ENCODE results near the gene OGFOD3.
"Not testable (repeated sequence)": the region's sequence is repeated elsewhere in the genome, so short reads cannot be mapped to it uniquely, and the experiment has no call there.

OGFOD3 gene

DNA sequence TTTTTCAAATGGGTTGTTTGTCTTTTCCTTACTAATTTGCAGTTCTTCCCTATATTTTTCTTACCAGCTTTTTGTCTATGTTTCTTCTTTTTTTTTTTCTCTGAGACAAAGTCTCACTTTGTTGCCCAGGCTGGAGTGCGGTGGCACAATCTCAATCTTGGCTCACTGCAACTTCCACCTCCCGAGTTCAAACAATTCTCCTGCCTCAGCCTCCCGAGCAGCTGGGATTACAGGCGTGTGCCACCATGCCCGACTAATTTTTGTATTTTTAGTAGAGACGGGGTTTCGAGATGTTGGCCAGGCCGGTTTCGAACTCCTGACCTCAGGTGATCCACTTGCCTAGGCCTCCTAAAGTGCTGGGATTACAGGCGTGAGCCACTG is 45.3 kb downstream of the OGFOD3 start:
- not testable (repeated sequence) for DNase-seq (ENCODE audit: low read depth)

GRCh38 chr17:82372249-82373071 is 45.9 kb downstream of the OGFOD3 start:
- no peak for DNase-seq (ENCODE audit: low read depth)

GRCh38 chr17:82371333-82372248 is 46.8 kb downstream of the OGFOD3 start, which contains the start of gene UTS2R:
UTS2R (plus strand) TSS chr17:82371765; CDS start chr17:82374325, 2,560 bp downstream.
- DNase-seq (ENCODE audit: low read depth), result no peak

- DNase-seq (ENCODE audit: low read depth), result peak; percentile 11
These were observed 47.7 kb downstream of the OGFOD3 start for GRCh38 chr17:82370471-82371332.

- DNase-seq (ENCODE audit: low read depth), result no peak
These were observed 49.2 kb downstream of the OGFOD3 start for GRCh38 chr17:82369211-82369610.

- DNase-seq (ENCODE audit: low read depth), result no peak
These were observed 50.5 kb downstream of the OGFOD3 start for GRCh38 chr17:82367724-82368524.

GRCh38 chr17:82366749-82367148 is 51.6 kb downstream of the OGFOD3 start:
- DNase-seq (ENCODE audit: low read depth), result no peak

DNA sequence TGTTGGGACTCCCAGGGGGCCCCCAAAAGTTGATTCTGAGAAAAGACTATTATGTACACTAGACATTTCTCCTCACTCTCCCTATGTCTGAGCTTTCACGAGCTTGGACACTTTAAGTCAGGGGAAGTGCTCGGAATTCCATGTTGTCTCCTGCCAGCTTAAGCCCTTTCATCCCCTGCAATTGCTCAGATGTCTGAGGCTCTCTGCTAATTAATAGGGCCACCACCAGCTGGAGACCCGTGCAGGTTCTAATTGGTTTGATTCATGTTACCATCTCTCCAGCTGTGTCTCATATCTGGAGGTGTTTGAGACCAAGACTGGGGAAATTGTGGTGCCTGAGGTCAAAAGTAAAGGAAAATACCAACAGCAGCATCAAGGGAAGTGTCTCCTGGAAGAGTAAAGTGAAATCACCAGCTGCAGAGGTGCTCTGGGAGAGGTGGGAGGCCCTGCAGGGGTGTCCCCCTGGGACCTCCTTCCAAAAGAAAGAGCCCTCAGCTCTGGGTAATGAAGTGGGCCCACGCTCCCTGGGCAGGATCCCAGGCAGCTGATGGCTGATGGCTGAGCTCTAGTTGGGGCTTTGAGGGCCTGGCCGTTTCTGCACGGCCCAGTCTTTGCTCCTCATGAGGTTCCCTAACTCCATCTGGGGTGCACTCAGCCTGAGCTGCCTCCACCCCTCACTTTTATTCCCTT is 52.6 kb downstream of the OGFOD3 start:
- DNase-seq (ENCODE audit: low read depth), result no peak

DNA sequence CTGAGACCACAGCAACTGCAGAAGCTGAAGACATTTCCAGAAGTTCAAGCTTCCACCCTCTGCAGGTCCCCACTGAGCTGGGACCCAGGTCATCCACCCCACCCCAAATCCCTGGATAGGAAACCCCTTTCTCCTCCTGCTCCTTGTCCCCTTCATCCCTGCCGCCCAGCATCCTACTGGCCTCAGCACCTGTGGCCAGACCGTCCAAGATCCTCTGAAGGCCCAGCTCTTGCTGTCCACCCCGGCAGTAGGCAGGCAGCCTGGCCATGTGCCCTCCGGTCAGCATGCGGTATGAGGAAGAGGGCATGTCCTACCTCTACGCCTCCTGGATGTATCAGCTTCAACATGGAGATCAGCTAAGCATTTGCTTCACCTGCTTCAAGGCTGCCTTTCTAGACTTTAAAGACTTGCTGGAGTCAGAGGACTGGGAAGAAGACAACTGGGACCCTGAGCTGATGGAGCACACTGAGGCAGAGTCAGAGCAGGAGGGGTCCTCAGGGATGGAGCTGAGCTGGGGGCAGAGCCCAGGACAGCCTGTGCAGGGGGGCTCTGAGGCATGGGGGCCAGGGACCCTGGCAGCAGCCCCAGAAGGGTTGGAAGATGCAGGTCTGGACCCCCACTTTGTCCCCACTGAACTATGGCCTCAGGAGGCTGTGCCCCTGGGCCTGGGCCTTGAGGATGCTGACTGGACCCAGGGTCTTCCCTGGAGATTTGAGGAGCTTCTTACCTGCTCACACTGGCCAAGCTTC is 56.3 kb downstream of the OGFOD3 start:
- DNase-seq (ENCODE audit: low read depth), result no peak

GRCh38 chr17:82359451-82360074 is 58.8 kb downstream of the OGFOD3 start:
- DNase-seq (ENCODE audit: low read depth), result not testable (repeated sequence)

DNA sequence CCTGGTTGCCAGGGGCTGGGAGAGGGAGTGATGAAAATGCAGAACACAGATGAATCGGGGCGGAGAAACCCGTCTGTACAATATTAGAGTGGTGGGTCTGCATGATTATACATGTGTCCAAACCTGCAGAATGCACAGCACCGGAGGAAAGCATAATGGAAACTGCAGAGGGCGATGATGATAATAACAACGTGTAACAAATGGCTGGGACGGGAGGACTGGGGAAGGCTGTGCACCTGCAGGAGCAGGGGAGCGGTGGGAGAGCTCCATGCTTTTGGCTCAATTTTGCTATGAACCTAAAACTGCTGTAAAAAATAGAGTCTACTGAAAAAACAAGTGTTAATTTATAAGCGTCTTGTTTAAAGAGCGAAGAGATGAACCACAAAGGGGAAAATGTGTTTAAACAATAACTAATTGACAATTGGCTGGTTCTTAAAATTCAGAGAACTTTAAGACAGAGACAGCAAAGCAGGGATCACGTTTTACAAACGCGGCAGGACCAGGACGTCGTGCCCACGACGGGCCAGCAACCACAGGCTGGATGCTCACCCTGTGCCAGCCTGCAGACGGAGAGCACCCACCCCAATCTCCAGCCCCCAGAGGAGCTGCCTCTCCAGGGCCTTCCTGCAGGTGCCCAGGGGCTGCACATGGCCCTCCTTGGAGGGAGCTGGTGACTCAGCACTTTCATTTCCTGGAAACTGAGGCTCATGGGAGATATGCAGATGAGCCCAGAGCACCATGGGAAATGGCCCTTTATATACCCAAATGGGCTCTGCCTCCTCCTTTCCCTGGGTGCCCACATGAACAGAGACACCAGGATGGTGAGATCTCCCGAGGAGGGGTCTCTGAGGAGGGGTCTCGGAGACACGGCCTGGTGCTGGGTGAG is 59.7 kb downstream of the OGFOD3 start, which contains the start of gene TEX19:
Gene TEX19, plus strand, starts transcription at position 783 of the 886 bp plus-strand sequence. CDS start 2,904 bp downstream, outside the sequence.
- no peak for DNase-seq (ENCODE audit: low read depth)

DNA sequence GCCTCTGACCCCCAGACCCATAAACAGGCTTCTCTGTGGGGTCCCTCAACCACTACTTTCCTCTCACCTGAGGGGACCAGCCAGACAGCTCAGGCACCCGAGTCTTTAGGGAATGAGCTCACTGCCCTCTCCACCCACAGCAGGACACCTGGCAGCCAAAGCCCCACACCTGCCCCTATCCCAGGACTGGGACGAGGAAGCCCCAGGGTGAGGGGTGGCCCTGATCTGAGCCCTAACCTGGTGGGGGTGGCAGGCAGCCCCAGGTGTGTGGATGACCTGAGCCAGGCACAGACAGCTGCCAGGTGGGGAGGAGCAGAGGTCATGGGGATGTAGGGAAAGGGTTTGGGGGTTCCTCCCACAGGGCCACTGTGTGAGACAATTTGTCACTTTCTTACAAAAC is 61.0 kb downstream of the OGFOD3 start:
- DNase-seq (ENCODE audit: low read depth), result no peak

DNA sequence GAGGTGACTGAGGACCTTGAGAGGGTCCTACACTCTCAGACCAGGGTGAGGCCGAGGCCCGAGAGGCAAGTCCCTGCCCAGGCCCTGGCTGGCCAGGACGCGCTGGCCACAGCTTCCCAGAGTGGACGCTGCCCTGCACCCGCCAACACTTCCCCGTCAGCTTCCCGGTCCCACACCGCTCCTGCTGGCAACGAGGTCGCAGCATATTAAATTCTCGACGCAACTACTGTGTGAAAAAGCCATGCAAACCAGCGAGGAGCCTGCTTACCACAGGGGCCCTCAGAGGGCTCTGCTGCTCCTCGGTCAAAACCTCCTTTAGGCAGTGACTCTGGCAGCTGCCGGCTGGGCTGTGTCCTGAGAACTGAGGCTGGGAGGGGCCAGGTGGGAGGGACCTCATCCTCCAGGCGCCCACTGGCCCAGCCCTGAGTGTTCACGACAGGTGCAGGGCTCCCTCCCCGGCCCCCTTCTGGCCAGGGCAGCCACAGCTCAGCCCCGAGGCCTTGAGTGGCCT is 61.5 kb downstream of the OGFOD3 start:
- DNase-seq (ENCODE audit: low read depth), result no peak

- no peak for DNase-seq (ENCODE audit: low read depth)
These were observed 62.5 kb downstream of the OGFOD3 start for GRCh38 chr17:82355770-82356427.

GRCh38 chr17:82354804-82355308 is 63.5 kb downstream of the OGFOD3 start:
- no peak for DNase-seq (ENCODE audit: low read depth)

GRCh38 chr17:82353484-82353883 is 64.9 kb downstream of the OGFOD3 start:
- no peak for DNase-seq (ENCODE audit: low read depth)

Data from activated T-cell treated with anti-CD3 and anti-CD28 coated beads for 24 hours (primary cell).